Measurements from ENCODE around the gene FBXL16.

Gene FBXL16

GRCh38 chr16:732332-732731 is 26.7 kb upstream of the FBXL16 start:
- Mint-ChIP-seq H3K27me3 (ENCODE audit: low read depth, poor library complexity) (peaks cover 7% of the 10 kb centered on the region), H3K27ac (no peak overlapping the region), H3K4me3 (no peak overlapping the region), H3K4me1 (peaks cover under 1% of the 10 kb centered on the region), H3K9me3 (no peaks in the 10 kb centered on the region), H3K36me3 (ENCODE audit: low read depth) (peaks cover 5% of the 10 kb centered on the region)
- DNase-seq, result no peak
- no peak for TF ChIP-seq CTCF (IDR thresholded peaks at IDR 0.05)

- no peak for DNase-seq
- Mint-ChIP-seq H3K9me3 (no peaks in the 10 kb centered on the region), H3K4me3 (no peak overlapping the region), H3K4me1 (no peaks in the 10 kb centered on the region), H3K27ac (peak overlapping the region; percentile 68), H3K36me3 (ENCODE audit: low read depth) (peaks cover 5% of the 10 kb centered on the region), H3K27me3 (ENCODE audit: low read depth, poor library complexity) (peaks cover 14% of the 10 kb centered on the region)
- TF ChIP-seq CTCF (IDR thresholded peaks at IDR 0.05), result no peak
Measured at GRCh38 chr16:730666-731509, 25.3 kb upstream of the FBXL16 start.

- H3K36me3 Mint-ChIP-seq (ENCODE audit: low read depth), result no peaks in the 10 kb centered on the region
- TF ChIP-seq CTCF (IDR thresholded peaks at IDR 0.05), result no peak
- H3K27ac Mint-ChIP-seq, result no peak overlapping the region
- peaks cover 12% of the 10 kb centered on the region for H3K27me3 Mint-ChIP-seq (ENCODE audit: low read depth, poor library complexity)
- H3K4me3 Mint-ChIP-seq, result no peak overlapping the region
- H3K9me3 Mint-ChIP-seq, result no peaks in the 10 kb centered on the region
- no peak for DNase-seq
- H3K4me1 Mint-ChIP-seq, result no peaks in the 10 kb centered on the region
Measured at GRCh38 chr16:729768-730665, 24.4 kb upstream of the FBXL16 start.

- Mint-ChIP-seq H3K27ac (no peak overlapping the region), H3K9me3 (no peaks in the 10 kb centered on the region), H3K27me3 (ENCODE audit: low read depth, poor library complexity) (peaks cover 12% of the 10 kb centered on the region), H3K36me3 (ENCODE audit: low read depth) (no peaks in the 10 kb centered on the region), H3K4me1 (no peaks in the 10 kb centered on the region), H3K4me3 (peak overlapping the region; percentile 64)
- no peak for DNase-seq
- no peak for TF ChIP-seq CTCF (IDR thresholded peaks at IDR 0.05)
Measured at GRCh38 chr16:728890-729744, 23.5 kb upstream of the FBXL16 start.

- Mint-ChIP-seq H3K4me3 (peak overlapping the region; percentile 64), H3K9me3 (no peaks in the 10 kb centered on the region), H3K4me1 (no peaks in the 10 kb centered on the region), H3K27ac (no peak overlapping the region), H3K36me3 (ENCODE audit: low read depth) (no peaks in the 10 kb centered on the region), H3K27me3 (ENCODE audit: low read depth, poor library complexity) (peaks cover 12% of the 10 kb centered on the region)
- peak; percentile 77 for DNase-seq
- TF ChIP-seq CTCF (IDR thresholded peaks at IDR 0.05), result no peak
Measured at GRCh38 chr16:728131-728889, 22.7 kb upstream of the FBXL16 start.

Data from nephron progenitor cell (in vitro differentiated cells).